ENCODE results near the gene CCDC102A.

DNA sequence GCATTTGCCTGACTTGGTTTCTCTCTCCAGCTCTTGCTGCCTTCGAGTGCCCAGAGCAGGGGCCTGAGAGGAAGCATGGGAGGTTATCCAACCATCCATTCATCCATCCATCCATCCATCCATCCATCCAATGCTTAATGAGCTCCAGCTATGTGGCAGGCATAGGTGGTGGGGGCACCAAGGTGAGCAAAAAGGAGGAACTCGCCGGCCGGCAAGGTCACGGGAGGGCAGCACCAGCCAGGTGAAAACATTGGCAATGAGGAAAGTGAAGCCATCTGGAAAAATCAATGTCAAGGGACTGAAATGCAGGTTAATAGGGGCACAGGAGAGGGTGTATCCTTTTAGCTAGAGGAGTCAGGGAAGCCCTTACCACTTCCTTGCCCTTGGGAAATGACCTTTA is 31.9 kb downstream of the CCDC102A start:
- TF ChIP-seq, protein P1, sequence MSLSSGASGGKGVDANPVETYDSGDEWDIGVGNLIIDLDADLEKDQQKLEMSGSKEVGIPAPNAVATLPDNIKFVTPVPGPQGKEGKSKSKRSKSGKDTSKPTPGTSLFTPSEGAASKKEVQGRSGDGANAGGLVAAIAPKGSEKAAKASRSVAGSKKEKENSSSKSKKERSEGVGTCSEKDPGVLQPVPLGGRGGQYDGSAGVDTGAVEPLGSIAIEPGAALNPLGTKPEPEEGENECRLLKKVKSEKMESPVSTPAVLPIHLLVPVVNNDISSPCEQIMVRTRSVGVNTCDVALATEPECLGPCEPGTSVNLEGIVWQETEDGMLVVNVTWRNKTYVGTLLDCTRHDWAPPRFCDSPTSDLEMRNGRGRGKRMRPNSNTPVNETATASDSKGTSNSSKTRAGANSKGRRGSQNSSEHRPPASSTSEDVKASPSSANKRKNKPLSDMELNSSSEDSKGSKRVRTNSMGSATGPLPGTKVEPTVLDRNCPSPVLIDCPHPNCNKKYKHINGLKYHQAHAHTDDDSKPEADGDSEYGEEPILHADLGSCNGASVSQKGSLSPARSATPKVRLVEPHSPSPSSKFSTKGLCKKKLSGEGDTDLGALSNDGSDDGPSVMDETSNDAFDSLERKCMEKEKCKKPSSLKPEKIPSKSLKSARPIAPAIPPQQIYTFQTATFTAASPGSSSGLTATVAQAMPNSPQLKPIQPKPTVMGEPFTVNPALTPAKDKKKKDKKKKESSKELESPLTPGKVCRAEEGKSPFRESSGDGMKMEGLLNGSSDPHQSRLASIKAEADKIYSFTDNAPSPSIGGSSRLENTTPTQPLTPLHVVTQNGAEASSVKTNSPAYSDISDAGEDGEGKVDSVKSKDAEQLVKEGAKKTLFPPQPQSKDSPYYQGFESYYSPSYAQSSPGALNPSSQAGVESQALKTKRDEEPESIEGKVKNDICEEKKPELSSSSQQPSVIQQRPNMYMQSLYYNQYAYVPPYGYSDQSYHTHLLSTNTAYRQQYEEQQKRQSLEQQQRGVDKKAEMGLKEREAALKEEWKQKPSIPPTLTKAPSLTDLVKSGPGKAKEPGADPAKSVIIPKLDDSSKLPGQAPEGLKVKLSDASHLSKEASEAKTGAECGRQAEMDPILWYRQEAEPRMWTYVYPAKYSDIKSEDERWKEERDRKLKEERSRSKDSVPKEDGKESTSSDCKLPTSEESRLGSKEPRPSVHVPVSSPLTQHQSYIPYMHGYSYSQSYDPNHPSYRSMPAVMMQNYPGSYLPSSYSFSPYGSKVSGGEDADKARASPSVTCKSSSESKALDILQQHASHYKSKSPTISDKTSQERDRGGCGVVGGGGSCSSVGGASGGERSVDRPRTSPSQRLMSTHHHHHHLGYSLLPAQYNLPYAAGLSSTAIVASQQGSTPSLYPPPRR (CRISPR knock-in tag; IDR thresholded peaks at IDR 0.05; ENCODE audit: borderline replicate concordance): no peak
- TF ChIP-seq NFYB (IDR thresholded peaks at IDR 0.05; ENCODE audit: extremely low read depth, insufficient read length) (no peak), GTF2F1 (IDR thresholded peaks at IDR 0.05; ENCODE audit: low read depth, low read length) (no peak)
- TF ChIP-seq, protein P2, sequence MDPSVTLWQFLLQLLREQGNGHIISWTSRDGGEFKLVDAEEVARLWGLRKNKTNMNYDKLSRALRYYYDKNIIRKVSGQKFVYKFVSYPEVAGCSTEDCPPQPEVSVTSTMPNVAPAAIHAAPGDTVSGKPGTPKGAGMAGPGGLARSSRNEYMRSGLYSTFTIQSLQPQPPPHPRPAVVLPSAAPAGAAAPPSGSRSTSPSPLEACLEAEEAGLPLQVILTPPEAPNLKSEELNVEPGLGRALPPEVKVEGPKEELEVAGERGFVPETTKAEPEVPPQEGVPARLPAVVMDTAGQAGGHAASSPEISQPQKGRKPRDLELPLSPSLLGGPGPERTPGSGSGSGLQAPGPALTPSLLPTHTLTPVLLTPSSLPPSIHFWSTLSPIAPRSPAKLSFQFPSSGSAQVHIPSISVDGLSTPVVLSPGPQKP (CRISPR knock-in tag; IDR thresholded peaks at IDR 0.05): no peak

All from K562 (cell line).